ENCODE data around the gene TRA2B. TPM values are rescaled to one million over a fixed set of nuclear protein-coding genes. Genes with fewer than 3 reads are reported as not detected.

Gene TRA2B
- total RNA-seq, 1 donor from 2014 or later = 131 TPM

DNA sequence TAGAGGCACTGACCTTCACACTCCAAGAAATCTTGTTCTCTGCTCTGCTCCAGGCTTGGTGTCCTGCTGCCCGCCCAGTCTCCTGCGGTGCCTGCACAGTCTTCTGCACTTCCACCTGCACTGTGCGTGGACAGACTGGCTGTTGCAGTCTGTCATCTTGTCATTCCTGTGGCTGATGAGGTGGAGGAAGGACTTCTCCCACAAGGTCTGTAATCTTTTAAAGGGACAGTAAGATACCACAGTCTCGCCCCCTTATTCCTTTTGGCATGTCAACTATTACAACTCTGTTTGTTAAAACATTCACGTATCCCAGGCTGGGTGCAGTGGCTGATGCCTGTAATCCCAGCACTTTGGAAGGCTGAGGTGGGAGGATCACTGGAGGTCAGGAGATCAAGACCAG is 58.9 kb downstream of the TRA2B start:
- no peak for DNase-seq (ENCODE audit: low spot score)

DNA sequence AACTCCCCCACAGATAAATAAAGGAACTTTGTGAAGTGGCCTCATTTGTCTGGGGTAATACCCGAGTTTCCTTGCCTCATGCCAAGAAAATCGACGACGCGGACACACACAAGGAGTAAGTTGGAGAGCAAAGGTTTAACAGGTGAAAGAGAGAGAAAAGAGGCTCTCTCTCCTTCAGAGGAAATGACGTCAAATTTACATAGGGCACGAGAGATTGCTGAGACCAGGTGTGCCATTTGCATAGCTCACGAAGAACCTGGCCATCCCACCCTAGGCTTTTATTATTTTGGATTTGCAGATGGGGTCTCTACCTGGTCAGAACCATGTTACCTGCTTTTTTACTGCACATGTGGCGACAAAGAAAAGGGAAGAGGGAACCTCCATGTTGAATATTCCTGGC is 63.7 kb downstream of the TRA2B start:
- DNase-seq (ENCODE audit: low spot score) = no peak

DNA sequence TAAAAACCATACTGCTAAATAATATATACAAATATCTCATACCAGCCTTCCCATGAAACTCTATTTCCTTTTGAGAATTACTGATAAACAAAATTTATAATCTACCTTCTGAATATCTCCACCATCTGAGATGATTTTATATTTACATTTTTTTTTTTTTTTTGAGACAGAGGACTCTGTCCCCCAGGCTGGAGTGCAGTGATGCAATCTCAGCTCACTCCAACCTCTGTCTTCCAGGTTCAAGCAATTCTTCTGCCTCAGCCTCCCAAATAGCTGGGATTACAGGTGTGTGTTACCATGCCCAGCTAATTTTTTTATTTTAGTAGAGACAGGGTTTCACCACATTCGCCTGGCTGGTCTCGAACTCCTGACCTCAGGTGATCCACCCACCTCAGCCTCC is 70.2 kb downstream of the TRA2B start:
- DNase-seq (ENCODE audit: low spot score) = no peak

DNA sequence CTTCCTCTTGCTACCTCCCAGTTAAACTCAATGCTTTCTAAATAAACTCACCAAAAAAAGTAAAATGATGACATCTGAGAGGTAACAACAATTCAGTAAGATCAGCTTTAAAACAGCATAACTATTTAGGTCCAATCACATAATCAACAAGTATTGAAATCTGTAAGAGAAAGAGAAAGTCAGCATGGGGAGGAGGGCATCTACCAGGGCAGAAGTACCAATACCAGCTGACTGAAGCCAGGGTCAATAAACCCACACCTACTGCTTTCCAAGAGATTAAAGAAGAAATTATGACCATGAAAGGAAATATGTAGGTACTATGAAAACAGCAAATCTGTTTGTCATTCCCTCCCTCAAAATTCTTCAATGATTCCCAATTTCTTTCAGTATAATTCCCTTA is 70.8 kb downstream of the TRA2B start:
- no peak for DNase-seq (ENCODE audit: low spot score)

DNA sequence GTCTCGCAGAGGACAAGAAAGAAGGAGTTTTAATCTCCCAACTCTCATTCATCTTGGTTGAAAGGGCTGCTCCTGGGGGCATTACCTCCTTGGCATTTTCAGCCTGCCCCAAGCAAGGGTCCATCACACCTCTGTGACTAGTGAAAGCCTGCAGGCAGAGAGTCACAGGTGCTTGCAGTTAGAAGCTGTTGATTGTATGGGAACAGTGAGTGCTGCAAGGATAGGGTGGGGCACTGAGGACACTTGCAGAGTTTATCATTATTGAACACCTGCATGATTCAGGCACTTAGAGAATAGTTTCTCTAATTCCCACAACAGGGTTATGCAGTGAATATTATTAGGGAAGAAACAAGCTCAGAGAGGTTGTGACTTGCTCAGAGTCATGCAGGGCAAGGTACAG is 71.3 kb downstream of the TRA2B start:
- DNase-seq (ENCODE audit: low spot score) = no peak

Other genes with a start within 250 kb of the TRA2B start
- 60.9 TPM for gene IGF2BP2, start 113.0 kb downstream of the TRA2B start, total RNA-seq (ENCODE audit: insufficient read depth, low replicate concordance)
- 9.9 TPM for gene ETV5, start 171.1 kb upstream of the TRA2B start, total RNA-seq (ENCODE audit: insufficient read depth, low replicate concordance)